Adipose tissue (tissue), 3 donors: Measurements from ENCODE around the gene RASGEF1C. TPM values are rescaled to one million over a fixed set of nuclear protein-coding genes. Genes with fewer than 3 reads are reported as not detected.

Experiments
- H3K27ac ChIP-seq: one replicate; pipeline ENCODE4 v1.5.1; 2013; ENCODE audit warnings: low read depth, low read length
- WGBS, 3 donors: extraction: QIAGEN DNeasy Blood & Tissue Kit; methylation state at CpG; one replicate each; pipeline ENCODE4 v1.1.7; 2013; 5-methylcytosine and 5-hydroxymethylcytosine counted together
- polyA plus RNA-seq, 3 donors: library from polyadenylated mRNA; stranded (reverse); fragments of 200-250 nt; gene quantifications; one replicate each; pipeline ENCODE4 v1.2.3, GENCODE V29; 2013
- donor health status: healthy with polysubstance abuse.
- donor health status: Bipolar disorder and iron deficiency.
- donor health status: healthy.

Gene RASGEF1C
- polyA plus RNA-seq, 3 donors = 0.09 TPM; not detected in 1

DNA sequence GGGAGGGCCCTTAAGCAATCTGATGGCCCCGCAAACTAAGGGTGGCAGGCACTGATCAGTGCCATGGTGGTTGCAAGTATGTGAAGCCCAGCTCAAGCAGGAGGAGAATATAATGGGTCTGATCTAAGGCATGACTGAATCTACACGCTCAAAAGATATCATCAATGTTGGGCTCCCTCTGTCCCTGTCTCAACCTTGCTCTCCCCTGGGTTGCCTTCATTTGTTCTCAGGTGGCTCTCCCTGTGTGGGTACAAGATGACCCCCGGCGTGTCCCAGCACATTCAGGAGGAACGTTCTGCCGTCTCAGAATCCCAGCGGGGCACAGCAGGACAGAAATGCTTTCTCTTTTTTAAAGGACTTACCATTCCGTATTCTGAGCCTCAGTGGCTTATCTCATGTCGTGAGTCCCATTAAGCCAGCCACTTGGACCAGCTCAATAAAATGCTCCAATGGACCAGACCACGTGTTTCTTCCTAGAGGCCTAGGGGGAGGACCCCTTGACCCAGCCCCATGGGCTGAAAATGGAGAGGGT is 125.4 kb downstream of the RASGEF1C start:
- WGBS, 3 donors = 91 to 93% (median 93%) methylated on average over 10 of the region's 10 CpGs
- no peak overlapping the region for H3K27ac ChIP-seq

GRCh38 chr5:180082633-180083420 is 126.2 kb downstream of the RASGEF1C start:
- WGBS, 3 donors = 74 to 83% (median 77%) methylated on average over 17 of the region's 17 CpGs

DNA sequence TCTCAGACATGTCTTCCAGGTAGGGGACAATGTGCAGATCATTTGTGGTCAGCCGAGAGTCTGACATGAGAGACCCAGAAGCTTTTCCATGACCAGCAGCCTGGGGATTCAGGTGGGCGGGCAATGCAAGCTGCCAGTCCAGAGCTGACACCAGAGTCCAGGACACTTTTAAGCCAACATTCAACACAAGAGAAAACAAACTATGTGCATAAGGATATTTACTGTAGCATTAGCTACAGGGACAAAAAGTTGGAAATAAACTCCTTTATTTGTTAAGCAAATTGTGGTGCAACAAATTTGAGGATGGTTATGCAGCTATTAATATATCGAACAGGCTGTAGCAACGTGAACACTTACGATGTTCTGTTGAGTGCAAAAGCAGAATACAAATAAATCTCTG is 127.5 kb downstream of the RASGEF1C start:
- WGBS, 3 donors = 86 to 88% (median 87%) methylated on average over 5 of the region's 5 CpGs
- no peak overlapping the region for H3K27ac ChIP-seq

More at GRCh38 chr5:180082633-180083420, 126.2 kb downstream of the RASGEF1C start:
- H3K27ac ChIP-seq = no peak overlapping the region

DNA sequence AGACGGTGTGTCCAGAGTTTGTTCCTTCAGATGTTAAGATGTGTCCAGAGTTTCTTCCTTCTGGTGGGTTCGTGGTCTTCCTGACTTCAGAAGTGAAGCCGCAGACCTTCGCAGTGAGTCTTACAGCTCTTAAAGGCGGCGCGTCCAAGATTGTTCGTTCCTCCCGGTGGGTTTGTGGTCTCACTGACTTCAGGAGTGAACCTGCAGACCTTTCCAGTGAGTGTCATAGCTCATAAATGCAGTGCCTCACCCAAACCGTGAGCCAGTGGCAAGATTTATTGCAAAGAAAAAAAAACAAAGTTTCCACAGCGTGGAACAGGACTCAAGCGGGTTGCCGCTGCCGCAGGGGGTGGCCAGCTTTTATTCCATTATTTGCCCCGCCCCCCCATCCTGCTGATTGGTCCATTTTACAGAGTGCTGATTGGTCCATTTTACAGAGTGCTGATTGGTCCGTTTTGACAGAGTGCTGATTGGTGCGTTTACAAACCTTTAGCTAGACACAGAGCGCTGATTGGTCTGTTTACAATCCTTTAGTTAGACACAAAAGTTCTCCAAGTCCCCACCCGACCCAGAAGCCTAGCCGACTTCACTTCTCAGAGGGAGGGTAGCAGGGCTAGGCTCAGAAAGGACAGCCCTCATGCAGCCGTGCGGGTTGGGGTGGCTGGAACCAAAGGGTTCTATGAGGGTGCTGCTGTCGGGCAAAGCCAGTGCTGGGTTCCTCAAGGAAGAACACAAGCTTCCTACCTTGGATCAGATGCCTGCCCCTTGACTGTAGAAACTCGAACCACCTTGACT is 128.3 kb downstream of the RASGEF1C start:
- WGBS, 3 donors = 65 to 83% (median 73%) methylated on average over 23 to 24 of the region's 24 CpGs
- H3K27ac ChIP-seq = no peak overlapping the region

DNA sequence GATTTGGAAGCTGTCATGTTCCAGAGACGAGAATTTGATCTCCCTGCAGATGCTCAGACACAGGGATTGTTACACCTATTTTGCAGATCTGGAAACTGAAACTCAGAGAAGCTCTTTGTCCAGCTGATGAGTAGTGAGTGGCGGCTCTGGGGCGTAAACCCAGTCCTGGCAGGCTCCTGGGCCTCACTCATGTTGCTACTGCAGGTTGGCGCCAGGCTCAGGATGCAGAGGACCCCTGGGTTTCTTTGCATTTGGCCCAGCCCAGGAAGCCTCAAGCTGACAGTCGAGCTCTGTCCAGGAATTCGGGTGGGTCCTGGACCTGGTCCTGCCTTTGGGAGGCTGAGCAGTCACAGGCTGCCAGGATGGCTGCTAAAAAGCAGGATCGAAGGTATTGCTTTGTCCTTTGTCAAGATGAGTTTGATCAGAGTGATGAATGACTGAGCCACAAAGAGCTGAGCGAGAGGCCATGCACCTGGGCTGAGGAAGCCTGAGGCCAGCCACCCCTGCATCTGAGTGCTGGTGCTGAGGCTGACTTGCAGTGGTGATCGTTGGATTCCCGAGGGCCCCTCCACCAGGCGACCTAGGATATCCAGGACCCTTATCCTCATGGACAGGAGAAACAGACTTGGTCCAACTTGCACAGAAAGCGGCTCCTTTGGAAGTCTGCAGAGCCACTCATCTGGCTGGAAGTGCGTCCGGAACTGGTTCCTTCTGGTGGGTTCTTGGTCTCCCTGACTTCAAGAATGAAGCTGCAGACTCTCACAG is 129.1 kb downstream of the RASGEF1C start:
- 70 to 73% (median 71%) methylated on average over 14 of the region's 14 CpGs for WGBS, 3 donors
- no peak overlapping the region for H3K27ac ChIP-seq

DNA sequence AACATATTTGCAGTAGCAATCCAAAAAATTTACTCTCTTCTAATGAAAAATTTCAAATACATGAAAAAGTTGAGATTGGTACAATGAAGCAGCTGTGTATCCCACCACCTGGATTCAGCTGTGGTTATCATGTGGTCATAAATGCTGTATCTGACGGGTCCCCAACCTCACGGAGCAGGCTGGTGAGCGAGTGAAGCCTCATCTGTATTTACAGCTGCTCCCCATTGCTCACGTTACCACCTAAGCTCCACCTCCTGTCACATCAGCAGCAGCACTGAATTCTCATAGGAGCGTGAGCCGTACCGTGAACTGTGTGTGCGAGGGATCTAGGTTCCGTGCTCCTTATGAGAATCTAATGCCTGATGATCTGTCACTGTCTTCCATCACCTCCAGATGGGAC is 130.7 kb downstream of the RASGEF1C start:
- no peak overlapping the region for H3K27ac ChIP-seq
- WGBS, 3 donors = 83 to 88% (median 86%) methylated on average over 9 of the region's 9 CpGs

DNA sequence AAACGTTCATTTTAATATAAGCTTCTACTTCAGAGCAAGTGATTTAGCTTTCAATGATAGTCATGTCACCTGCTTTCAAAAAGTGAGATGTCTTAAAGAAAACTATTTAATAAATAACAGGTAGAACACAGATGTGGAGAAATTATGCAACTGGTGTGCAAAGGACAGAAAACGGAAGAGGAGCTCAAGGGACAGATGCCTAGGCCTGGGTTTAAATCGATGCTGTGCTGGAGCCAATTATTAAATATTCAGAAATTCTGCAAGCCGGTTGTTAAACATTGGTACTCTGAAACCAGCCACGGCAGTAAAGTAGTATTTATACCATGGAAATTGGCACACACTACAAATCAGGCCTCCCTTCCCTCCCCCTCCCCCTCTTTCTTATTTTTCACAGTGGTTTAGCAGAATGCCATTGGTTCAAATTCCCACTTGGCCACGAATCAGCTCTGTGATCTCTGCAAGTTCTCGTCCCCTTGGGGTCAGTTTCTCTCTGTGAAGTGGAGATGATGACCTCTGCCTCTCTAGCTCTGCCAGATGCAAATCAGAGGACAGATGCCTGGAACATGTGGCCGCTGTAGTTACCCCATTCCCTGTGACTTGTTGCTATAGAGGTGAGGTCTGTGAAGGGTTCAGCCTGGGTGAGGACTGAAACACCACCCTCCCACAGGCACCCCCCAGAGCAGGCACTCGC is 131.3 kb downstream of the RASGEF1C start:
- no peak overlapping the region for H3K27ac ChIP-seq
- WGBS, 3 donors = 70 to 86% (median 74%) methylated on average over 9 of the region's 9 CpGs

GRCh38 chr5:180075703-180076102 is 133.3 kb downstream of the RASGEF1C start:
- no peak overlapping the region for H3K27ac ChIP-seq
- WGBS, 3 donors = 53 to 82% (median 69%) methylated on average over 1 of the region's 1 CpG

DNA sequence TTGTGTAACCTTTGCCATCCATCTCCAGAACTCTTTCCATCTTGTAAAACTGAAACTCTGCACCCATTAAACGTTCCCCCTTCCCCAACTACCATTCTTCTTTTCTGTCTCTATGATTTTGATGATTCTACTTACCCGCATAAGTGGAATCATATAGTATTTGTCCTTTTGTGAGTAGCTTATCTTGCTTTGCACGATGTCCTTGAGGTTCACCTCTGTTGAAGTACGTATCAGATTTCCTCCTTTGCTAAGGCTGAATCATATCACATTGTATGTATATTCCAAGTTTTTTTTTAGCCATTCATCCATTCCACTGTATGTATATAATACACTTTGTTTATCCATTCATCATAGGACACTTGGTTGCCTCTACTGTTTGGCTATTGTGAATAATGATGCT is 134.5 kb downstream of the RASGEF1C start:
- 38 to 82% (median 81%) methylated on average over 4 of the region's 4 CpGs for WGBS, 3 donors
- no peak overlapping the region for H3K27ac ChIP-seq

GRCh38 chr5:180072556-180072955 is 136.5 kb downstream of the RASGEF1C start:
- no peak overlapping the region for H3K27ac ChIP-seq
- 76 to 80% (median 80%) methylated on average over 25 of the region's 25 CpGs for WGBS, 3 donors

- no peak overlapping the region for H3K27ac ChIP-seq
- 16 to 18% (median 17%) methylated on average over 14 of the region's 14 CpGs for WGBS, 3 donors
Observed at GRCh38 chr5:180072256-180072548, 136.8 kb downstream of the RASGEF1C start.

- 0% methylated on average over 71 to 113 of the region's 113 CpGs for WGBS, 3 donors
Observed at GRCh38 chr5:180071531-180072255, 137.3 kb downstream of the RASGEF1C start, which contains the start of gene RNF130. Gene RNF130 (minus strand): TSS chr5:180071759. CDS start chr5:180071702, 57 bp downstream.

DNA sequence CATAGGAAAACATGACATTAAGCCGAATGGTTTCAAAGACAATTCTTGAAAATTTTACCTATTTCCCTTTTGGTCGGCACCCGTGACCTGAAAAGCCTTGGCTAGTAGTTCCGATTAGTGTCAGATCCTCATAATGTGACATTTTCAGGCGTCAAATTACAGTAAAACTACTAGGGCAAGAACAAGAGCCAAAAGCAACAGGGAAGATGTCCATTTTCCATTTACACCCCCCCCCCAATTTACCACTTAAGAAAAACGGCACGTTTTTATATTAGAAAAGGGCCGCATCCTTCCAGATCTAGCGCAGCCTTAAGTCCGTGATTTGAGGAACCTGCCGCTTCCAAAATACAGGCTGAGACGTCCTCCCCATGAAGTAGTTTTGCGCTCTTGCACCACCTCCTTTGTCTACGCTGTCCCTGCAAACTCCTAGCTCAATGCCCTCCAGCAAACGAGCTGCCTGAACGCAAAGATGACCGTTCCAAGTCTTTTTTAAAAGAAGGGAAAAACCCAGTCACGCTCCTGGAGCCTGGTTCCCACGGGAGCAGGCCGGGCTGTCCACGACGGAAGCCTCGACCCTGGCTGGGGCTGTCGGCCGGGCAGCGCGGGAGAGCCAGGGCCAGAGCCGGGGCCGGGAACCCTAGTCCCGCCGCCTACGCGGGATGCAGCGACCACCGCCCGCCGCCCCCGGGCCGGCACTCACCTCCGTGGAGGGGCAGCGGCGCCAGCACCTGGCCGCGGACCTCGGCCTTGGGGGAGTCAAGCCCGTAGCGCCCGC is 138.1 kb downstream of the RASGEF1C start:
- 1 to 2% (median 2%) methylated on average over 47 to 48 of the region's 48 CpGs for WGBS, 3 donors
- no peak overlapping the region for H3K27ac ChIP-seq

More at GRCh38 chr5:180071531-180072255, 137.3 kb downstream of the RASGEF1C start, which contains the start of gene RNF130:
- peak within 1 kb of the TSS; percentile 86 for H3K27ac ChIP-seq

DNA sequence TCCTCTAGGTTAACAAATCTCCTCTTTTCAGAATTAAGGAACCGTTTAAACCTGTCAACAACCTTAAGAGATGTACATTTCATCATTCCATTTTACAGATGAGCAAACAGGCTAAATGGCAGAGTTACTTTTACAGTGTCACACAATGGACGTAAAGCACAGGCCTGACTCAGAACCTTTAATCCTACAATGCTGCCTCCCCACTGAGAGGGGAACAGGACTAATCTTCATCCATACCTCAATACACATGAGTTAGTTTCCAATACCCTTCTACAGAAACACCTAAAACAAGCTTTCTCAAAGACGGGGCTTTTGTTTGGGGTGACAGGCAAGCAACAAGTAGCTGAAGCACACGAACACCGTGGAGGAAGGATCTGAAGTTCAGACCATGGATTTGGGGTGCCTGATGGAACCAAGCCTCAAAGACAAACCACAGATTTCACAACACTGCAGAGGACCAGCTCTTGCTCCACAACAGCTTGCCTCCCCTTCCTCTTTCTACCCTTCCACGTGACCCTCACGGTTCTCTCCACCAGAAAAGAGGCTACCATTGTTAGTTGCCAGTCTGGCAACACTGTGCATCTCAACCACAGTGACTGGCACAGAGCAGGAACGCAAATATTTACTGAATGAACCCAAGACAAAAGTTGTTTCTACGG is 139.3 kb downstream of the RASGEF1C start:
- no peak overlapping the region for H3K27ac ChIP-seq
- WGBS, 3 donors = 47 to 56% (median 53%) methylated on average over 9 of the region's 9 CpGs

DNA sequence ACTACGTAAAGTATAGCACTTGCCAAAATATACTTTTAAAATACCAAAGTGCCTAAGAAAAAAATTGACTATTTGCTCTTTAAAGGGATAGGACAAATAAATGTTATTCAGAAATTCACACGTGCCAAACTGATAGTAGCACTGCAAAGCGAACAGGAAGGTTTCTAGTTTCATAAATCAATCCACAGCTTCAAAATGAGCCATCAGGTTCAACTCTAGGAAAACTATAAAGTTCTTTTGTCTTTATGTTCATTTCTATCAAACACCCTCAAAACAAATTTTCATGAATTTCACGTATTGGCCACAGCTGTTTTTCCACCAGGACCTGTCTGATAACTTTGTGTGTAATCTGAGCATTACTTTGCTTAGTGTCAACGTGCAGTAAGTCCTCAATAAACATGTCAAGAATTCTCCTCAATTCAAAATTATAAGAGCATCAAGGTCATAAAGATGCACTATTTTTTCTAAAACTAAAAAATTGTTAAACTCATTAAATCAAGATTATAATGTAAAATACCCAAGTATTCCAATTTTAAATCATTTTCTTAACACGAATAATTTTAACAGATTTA is 140.4 kb downstream of the RASGEF1C start:
- no peak overlapping the region for H3K27ac ChIP-seq
- 29 to 70% (median 64%) methylated on average over 6 of the region's 6 CpGs for WGBS, 3 donors

DNA sequence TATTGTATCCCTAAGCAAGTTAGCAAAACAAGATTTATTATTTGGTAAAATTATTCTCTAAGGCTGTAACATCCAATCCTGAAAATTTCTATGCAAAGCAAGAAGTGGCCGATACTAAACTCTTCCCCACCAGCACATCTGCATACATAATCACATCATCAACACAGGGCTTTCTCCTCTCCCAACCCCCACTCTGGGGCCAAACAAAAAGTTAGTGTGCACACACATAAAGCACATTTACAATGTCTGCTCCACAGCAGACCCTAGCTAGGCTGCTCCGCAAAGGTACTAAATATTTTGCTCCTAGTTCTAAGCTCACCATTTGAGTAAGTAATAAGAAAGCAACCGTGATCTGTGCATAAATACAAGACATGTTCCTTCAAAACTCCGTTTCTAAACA is 141.0 kb downstream of the RASGEF1C start:
- 60 to 83% (median 63%) methylated on average over 4 of the region's 4 CpGs for WGBS, 3 donors
- no peak overlapping the region for H3K27ac ChIP-seq
